Activated T-cell treated with anti-CD3 and anti-CD28 coated beads for 48 hours (primary cell): ENCODE results near the gene SNX14.
"Not testable (repeated sequence)": the region's sequence is repeated elsewhere in the genome, so short reads cannot be mapped to it uniquely, and the experiment has no call there.

Experiments used
- DNase-seq: peaks from one replicate; pipeline ENCODE4 v3.0.0-alpha.2; 2020; ENCODE audit warnings: low read depth

SNX14 gene

GRCh38 chr6:85593438-85594196, at the start of gene SNX14:
Gene SNX14 (minus strand): TSS chr6:85593858. CDS start chr6:85593718, 140 bp downstream.
- DNase-seq = peak; percentile 80

DNA sequence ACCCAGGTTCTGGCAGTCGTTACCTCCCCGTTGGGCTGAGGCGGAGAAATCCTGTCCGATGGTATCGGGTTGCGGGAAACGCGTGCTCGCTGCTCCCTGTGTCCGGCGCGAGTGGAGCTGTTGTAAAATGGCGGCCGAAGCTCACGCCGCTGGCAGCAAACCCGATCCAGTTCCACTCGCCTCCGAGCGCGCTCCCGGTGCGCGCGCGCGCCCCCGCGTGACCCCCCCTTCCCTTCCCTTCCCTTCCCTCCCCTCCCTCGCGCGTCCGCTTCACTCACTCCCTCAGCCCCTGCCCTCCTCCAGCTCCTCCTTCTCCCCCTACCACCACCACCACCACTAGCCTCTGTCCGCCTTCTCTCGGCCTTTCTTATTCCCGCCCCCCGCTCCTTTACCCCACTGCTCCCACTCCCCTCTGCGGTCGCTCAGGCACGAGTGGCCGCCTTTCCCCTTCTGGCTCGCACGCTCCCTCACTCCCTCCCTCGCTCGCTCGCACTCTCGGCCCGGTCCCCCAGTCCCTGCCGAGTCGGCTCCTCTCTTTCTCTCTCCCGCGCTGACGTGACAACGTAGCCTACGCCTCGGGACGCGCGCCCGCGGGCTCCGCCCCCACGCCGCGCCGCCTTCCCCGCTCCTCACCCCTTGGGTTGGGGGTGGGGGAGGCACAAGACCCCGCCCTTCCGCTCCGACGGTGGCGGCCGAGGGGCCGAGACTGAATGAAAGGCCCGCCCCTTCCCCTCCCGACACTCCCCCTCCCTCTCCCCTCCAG, 49.3 kb upstream of the SNX14 start, which contains the start of gene SYNCRIP:
Gene SYNCRIP (minus strand): TSS at position 113 of the 763 bp plus-strand sequence. CDS start 1,447 bp downstream, outside the sequence.
- peak; percentile 99 for DNase-seq

DNA sequence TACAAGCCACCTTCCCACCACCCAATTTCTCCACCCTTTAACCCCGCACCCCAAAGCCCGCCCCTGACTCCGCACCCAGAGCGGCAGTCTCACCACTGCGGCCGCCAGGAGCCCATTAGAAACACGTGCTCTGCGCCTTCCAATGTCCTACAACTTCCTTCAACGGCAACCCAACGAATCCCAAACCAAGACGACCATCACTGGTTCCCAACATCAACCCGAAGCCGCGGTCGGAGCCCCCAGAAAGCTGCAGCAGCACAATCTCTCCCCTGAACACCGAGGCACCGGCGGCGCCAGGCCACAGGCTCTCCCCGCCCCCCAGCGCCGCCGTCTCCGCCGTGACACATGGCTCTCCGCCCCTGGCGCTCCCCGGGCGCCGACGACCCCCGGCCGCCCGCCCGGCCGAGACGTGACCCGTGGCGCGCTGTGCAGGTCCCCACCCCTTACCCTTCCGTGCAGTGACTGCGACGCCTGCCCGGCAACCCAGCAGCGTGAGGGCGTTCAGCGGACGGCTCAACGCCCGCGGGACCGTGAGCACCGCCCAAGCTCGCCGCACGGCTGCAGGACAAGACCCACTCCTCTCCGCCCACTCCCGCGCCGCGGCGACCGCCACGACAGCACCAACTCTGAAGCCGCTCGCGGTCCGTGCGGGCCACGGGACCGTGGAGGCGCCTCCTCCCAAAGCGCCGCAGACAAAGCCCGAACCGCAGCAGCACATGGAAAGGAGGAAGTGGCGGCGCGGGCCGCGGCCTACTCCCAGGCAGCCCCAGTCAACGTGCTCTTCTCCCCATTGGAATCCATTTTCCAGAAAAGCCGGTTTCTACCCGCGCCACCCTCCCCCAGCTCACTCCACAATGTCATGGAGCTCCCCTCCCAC, 48.5 kb upstream of the SNX14 start:
- DNase-seq = peak; percentile 29

GRCh38 chr6:85641522-85641896, 47.9 kb upstream of the SNX14 start:
- DNase-seq = no peak

GRCh38 chr6:85640821-85641220, 47.2 kb upstream of the SNX14 start:
- no peak for DNase-seq

DNA sequence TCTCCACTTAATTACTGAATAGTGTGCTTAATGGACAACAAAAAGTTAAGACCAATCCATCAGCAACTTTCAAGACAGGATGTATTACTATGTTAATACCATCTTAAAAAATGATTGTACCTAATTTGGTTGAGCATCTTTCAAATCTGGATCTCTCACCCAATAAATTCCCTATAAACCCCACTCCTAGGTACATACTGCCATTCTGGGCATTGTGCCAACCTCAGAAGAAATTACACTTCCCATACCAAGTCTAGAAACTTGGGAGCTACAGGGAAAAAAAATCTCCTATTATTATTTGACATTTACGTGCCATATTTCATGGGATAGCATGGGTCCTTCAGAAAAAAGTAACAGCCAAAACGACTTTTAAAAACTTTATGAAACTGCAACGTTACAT, 43.9 kb upstream of the SNX14 start:
- no peak for DNase-seq

DNA sequence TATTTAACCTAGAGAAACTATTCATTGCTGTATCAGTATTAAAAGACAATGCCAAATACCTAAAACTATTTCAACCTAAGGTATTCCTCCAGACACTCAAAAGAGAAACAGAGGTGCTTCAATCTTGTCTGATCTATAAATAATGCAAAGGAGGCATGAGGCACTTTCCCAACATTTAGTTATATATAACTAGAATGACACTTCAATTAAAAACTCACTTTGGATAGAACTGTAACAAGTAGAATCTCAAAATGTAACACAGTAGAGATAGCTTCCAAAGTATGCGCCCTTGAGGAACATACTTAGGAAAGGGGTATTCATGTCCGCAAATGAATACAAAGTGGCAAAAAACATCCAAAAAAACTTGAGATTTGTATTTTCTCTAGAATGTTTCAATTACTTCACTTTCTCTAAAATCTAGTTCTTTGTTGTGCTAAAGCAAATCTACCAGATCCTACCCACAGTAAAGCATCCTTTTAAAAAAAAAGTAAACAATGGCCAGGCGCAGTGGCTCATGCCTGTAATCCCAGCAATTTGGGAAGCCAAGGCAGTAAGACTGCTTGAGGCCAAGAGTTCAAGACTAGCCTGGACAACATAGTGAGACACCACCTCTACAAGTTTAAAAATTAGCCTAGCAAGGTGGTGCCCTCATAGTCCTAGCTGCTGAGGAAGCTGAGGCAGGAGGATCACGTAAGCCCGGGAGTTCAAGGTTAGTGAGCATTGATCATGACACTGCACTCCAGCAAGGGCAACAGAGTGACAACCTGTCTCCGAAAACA, 38.7 kb upstream of the SNX14 start:
- DNase-seq = no peak

DNA sequence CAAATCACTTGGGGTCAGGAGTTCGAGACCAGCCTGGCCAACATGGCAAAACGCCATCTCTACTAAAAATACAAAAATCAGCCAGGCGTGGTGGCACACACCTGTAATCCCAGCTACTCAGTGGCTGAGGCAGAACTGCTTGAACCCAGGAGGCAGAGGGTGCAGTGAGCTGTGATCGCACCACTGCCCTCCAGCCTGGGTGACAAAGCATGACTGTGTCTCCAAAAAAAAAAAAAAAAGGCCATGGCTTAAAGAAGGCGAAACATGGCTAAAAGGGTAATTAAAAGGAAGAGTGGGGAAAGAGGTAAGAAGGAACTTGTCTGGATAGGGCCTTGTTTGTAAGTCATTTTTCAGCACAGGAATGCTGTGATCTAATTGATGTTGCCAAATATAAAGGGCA, 37.5 kb upstream of the SNX14 start:
- not testable (repeated sequence) for DNase-seq

DNA sequence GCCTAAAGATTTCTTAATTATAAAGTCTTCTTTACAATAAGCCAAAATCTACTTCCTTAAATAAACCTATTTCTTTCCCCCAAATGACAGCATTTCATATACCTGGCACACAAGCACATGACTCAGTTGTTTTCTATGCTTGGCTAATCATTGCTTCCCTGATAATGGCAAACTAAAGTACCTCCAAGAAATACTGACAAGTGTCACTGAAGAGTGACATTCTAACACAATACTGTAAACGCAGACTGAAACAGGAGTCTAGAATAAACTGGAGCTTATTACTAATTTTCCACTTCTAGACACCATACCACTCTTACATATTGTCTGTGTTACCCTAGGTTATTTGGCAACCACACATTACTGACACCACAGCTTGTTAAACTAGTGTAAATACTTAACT, 34.7 kb upstream of the SNX14 start:
- DNase-seq = no peak

- DNase-seq = no peak
These were observed 26.6 kb upstream of the SNX14 start for GRCh38 chr6:85620308-85620707.

GRCh38 chr6:85614780-85615179, 21.1 kb upstream of the SNX14 start:
- no peak for DNase-seq

GRCh38 chr6:85612690-85613474, 19.2 kb upstream of the SNX14 start:
- DNase-seq = no peak

DNA sequence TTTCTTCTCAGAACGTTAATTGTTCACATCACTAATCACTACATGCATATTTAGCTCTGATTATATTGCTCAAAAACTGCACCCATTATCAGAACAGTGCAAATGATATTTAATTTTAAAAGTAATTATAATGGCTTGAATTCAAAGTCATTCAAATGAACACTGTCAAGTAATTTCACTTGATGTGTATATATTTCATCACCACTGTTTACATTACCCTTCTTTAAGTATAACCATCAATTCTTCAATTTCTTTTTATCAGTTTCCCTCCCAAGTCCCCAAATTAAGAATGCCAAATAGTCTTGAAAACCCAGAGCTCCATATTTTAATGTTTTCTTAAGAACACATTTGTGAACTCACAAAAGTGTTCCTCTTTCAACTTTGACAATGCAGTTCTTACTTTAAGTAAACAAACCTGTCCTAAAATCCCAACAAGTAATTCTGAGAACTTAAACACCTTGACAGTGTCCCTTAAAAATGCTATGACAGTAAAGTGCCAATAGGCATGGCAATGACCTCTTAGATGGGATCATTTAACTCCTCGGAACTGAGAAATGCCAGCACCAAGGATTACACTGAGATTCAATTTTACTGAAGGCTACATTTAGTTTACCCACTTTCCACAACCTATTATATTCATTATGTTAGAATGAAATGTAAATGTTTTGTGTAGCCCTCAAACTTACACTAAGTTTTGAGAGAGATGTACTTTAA, 16.7 kb upstream of the SNX14 start:
- no peak for DNase-seq

GRCh38 chr6:85602100-85602499, 8.4 kb upstream of the SNX14 start:
- no peak for DNase-seq

- DNase-seq = no peak
These were observed 7.2 kb upstream of the SNX14 start for GRCh38 chr6:85600713-85601313.

DNA sequence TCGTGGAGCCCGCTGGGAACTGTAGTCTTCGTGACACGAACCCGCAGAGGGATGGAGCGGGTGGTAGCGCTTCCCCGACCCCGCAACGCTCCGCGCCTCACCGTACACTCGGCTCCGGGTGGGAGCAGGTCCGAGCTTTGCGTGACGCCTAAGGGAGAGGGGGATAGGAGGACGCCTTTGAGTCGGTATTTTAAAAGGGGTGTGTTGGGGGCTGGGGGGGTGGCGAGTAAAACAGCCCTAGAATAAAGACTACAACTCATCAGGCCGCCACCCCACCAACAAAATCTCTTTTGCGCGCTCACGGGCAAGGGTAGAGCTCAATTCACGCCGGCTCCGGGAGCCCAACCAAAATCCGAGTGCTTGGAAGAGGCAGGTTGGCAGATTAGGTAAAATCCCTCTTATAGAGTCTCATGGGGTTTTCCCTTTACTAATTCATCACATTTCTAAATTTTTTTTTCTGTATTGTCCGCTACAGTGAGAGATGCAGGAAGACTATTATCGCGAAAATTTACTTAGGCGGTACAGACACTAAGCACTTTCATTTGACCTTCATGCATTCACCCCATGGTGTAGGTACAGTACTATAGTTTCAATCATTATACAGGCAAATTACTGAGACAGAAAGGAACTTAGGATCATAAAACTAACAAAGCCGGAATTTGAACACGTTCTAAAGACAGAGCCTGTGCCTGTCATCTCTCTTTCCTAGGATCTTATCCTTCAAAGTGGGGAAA, 706 bp upstream of the SNX14 start:
- peak; percentile 36 for DNase-seq

DNA sequence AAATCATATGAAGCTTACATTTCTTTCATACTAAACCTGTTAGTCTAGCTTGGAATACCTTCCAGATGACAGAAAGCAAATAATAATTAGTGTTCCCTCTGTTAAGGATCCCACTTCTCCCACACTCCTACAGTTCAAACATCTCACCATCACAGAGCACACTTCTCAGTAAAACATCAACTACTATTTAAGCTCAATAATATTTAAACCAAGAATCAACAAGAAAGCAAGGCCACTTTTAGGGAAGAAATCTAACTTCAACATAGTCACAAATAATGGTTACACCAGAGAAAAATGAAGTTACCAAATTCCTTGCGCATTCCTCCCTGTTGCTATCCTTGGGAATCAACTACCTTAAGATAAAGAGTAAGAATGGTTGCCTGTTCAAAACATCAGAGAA, 1.6 kb downstream of the SNX14 start:
- no peak for DNase-seq

DNA sequence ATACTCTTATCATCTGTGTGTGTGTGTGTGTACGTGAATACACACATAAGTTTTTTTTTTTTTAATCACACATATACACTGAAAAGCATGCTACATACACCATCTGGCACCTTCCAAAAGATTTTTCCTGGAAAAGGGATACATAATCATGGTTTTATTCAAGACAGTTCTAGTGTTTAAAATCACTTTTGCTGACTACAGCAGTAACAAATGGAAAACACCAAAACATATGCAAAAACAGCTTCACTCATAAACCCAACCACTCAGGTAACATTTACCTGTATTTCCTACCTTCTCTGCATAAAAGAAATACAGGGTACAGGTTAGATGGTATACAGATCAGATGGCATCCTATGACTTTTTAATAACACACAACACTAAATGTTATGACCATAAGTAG, 2.5 kb downstream of the SNX14 start:
- no peak for DNase-seq

- DNase-seq = no peak
These were observed 7.9 kb downstream of the SNX14 start for GRCh38 chr6:85585741-85586140.
